HPDE6-E6E7 (cell line): ENCODE results near the gene LIMA1.
A peak's percentile ranks its signal among the peaks of the same experiment; 100 is the strongest.

Experiments used
- DNase-seq: peaks from one replicate; pipeline ENCODE4 v3.0.0; 2011; ENCODE audit warnings: missing footprints; ENCODE audit errors: extremely low spot score

LIMA1 gene

DNA sequence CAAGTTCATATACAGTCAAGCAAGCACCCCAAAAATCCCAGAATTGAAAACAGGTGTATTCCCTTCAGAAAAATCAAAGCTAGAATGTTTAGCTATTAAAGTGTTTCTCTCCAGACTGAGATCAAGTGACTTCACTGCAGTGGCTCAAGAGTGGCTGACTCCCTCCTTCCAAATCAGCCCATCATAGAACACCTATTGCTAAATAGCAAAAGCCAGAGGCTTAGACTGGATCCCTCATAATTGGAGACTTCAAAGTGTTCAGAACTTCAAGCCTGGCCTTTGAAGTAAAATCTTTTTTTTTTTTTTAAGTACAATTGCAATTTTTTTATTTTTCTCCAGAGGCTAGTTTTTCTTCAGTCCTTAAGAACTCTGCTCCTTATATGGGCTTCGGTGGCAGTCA lies 66.1 kb downstream of the LIMA1 start:
- no peak for DNase-seq

DNA sequence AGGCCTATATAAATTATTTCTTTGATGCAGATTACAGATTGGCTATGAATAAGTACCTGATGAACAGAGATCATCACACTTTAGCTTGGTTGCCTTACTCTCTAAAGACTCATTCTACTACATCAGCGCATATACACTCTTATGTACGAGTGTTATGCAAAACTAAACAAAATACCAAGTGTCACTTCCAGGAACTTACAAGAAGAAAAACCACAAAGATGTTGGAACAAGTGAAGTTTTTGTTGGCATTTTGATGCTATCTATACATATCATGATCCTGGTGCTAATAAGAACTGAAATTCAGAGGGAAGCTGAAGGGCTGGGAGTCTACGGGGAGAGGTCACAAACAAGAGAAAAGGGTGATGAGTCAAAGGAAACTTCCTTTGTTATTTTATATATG lies 68.3 kb downstream of the LIMA1 start:
- no peak for DNase-seq

DNA sequence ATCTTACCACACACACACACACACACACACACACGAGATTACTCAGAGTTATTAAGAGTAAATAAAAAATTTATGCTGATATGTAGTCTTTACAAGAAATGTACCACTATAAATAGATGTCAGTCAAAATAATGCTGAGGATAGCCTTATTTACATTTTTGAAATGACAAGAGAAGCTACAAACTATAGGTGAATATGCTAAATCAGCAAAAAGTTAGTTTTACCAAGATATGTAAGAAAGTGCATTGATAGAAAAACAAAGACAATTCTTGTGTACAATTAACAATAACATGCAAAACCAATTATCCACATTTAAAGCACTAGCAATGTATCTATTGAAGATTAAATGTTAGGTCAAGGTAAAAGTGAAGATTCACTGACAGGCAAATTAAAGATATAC lies 69.3 kb downstream of the LIMA1 start:
- no peak for DNase-seq

DNA sequence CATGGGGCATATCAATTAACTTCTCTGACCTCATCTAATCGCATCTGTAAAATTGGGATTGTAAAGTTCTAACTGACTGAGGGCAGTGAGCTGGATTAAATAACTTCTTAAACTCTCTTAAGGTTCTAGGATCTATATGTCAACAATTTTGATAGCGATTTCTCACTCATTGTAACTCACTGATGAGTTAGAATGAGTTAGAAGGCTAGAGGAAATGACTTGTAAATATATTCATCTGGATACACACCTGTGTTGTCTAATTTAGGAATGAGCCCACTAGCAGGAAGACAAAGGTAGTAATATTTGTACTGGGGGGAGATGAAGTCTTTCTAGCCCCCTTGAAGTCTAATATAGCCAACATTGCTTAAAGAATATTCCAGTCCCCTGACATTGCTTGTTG lies 69.9 kb downstream of the LIMA1 start:
- no peak for DNase-seq

DNA sequence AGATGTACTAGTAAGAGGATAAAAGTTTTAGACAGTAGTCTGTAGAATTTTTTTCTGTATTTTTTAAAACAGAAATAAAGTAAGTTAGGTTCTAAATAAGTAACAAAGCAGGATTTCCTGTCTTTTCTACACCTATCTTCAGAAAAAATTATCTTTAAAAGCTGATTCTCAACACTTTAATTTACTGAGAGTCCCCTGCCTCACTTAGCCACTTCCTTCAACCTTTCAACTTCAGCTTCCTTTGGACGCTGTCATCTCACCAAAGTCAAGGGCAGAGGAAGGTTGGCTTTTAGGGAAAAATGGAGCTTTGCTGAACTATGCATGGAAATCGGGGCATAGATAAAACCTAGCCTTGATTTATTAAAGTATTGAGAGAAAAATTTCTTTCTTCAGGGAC lies 71.3 kb downstream of the LIMA1 start:
- DNase-seq, result no peak

DNA sequence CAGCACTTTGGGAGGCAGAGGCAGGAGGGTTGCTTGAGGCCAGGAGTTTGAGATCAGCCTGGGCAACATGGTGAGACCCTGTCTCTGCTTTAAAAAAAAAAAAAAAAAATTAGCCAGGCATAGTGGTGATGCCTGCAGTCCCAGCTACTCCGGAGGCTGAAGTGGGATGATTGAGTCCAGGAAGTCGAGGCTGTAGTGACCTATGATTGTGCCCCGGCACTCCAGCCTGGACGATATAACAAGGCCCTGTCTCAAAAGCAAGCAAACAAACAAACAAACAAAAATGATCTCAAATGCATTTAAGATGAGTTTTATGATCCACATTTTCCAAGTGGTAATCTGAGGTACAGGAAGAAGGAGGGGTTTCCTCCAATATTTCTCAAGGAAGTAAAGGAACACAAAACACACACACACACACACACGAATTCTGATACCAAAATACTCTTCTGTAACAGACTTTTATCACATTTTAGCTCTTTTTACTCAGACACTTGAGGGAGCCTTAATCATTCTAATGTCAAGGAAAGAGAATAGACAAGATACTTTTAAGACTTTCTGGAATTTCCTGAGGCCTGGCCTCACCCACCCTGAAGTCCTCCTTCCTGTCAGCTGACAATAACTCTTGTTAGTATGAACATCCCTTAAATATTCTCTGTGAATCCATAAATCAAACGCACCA lies 71.8 kb downstream of the LIMA1 start:
- DNase-seq, result no peak

DNA sequence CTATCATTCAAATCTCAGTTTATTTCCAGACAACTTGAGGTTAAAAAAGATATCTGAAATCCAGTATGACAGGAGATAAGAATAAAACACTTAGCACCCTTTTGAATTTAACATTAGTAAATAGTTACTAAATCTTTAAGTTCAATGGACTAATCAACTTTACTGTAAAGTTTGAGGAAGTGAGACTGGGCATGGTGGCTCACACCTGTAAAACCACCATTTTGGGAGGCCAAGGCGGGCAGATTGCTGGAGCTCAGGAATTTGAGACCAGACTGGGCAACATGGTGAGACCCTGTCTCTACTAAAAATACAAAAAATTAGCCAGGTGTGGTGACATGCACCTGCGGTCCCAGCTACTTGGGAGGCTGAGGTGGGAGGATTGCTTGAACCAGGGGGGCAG lies 75.9 kb downstream of the LIMA1 start:
- DNase-seq, result no peak

DNA sequence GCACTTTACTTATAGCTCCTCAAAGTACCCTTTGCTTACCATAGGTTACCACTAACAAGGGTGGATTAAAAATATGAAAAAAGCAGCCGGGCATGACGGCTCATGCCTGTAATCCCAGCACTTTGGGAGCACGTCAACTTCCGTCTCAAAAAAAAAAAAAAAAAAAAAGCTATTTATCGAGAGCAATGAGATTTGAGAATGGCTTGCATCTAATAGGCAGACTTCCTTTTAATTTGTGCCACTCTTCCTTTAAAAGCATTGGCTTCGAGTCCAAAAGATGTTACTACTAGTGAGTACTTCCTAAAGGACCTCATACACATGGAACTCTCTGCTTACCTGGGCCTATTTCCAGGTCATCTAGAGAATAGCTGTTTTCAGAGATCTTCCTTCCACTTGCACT lies 77.7 kb downstream of the LIMA1 start:
- DNase-seq, result no peak

DNA sequence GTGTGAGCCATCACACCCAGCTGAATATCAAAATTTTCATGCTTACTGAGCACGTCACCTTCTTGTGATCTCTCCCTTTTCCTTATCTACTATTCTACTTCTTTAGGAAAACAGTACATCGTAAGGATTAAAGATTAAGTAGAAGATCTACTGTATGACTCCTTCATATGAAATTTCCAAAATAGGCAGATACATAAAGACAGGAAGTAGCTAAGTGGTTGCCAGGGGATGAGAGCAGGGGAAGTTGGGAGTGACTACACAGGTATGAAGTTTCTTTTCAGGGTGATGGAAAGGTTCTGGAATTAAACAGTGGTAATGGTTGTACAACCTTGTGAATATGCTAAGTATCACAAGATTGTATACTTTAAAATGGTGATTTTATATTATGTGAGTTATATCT lies 79.6 kb downstream of the LIMA1 start:
- no peak for DNase-seq

DNA sequence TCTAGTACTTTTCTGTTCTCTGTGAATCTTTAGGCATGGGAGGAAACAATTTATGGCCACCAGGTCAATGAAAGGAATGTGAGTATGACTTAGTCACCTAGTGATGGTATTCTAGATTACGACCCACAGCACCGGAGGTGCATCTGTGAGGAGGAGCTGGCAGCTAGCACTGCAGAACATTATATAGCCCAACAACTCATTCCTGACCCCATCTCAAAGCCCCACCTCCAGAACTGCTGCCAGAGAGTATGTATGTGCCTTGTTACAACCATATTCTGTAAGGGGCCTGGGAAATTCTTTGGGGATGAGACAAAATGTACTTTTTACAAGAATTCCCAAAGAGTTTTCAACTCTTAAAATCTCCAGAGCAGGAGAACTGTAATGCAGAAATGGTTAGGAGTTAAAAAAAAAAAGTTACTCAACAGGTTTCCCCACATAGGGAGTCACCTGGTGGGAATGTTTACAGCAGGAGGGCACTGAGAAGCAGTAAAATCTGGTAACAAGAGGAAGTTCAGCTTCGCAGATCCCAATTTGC lies 81.3 kb downstream of the LIMA1 start:
- peak; percentile 67 for DNase-seq

DNA sequence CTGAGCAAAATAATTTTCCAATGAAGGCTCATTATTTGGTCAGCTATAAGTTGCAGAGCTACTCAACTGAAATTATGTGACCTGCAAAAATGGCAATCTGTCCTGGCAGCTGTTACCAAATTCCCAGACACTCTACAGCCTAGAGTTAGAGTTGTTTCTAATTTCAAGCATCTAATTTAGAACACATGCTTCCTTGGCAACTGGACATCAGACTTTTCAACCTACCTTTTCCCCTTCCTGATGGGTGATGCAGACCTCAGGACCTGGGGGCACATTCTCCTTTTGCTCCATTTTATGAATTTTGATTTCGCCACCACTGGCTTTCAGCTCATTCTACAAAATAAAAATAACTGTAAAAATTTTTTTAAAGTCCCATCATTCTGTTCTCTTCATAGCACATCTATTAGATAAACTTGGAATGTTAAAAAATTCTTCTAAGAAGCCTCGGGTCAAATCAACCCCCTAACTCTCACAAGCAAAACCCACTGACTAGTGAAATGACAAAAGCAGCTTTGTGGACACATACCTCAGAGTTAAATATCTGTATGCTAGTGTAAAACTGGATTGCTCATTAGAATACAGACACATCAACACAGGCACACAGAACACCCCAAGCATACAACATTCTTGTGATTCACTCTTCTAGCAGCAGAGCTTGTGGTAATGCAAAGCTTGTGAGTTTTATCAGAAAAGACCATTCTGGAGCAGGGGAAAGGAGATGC lies 82.6 kb downstream of the LIMA1 start:
- no peak for DNase-seq

DNA sequence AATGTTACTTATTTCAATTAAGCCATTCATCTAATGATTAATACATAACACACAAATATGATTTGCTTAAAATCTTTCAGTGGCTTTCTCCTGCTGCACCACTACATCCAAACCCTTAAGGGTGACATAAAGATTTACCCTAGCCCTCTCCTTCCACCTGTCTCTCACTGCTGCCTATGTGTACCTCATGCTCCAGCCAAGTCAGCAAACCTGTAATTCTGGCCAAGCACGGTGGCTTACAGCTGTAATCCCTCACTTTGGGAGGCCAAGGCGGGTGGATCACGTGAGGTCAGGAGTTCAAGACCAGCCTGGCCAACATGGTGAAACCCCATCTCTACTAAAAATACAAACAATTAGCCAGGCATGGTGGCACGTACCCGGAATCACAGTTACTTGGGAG lies 84.5 kb downstream of the LIMA1 start:
- no peak for DNase-seq

DNA sequence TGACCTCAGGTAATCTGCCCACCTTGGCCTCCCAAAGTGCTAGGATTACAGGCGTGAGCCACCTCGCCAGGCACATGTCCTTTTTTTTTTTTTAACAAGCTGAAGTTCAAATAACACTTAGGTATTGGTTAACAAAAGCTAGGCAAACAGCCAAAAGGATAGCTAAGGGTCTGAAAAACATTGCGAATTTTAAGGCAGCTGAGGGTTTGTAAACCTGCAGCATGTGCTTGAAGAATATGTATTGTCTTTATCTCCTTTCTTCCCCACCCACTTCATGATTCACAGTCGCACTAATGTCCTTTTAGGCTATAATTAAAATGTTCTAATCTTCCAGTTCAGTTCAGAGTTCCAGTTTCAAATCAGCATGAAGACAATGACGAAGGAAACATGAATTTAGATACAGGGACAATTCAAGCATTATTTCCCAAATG lies 86.0 kb downstream of the LIMA1 start:
- DNase-seq, result no peak

DNA sequence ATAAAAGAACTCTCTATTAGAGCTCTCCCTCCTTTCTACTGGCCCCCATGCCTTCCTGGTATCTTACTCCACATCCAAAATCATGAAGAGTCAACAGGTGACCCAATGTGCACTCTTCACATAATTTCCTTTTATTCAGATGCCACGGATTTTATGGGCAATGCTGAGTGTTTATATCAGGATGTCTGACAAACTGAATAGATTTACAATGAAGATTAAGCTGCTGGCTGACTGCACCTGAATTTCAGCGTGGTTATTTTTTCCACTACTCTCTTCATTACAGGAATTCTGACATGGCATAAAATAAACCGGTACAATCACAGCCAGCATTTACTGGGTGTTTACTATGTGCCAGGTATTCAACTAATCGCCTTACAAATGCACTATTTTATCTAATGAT lies 86.8 kb downstream of the LIMA1 start:
- no peak for DNase-seq

DNA sequence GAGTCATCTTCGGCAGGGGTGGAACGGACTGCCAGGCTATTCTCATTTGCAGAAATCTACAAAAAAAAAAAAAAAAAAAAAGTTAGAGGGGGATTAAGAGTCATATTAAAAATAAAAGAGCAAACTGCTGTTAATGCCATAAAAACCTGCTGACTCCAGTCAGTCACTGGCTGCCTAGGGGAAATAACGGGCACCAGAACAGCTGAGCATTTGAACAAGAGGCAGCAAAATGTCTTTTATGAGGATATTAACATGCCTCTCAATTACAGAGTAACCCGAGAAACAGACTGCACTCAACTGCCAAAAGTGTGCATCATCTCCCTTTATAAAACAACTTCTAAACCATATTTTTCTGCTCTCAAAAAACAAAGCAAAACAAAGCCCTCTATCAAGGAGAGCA lies 87.5 kb downstream of the LIMA1 start:
- no peak for DNase-seq

DNA sequence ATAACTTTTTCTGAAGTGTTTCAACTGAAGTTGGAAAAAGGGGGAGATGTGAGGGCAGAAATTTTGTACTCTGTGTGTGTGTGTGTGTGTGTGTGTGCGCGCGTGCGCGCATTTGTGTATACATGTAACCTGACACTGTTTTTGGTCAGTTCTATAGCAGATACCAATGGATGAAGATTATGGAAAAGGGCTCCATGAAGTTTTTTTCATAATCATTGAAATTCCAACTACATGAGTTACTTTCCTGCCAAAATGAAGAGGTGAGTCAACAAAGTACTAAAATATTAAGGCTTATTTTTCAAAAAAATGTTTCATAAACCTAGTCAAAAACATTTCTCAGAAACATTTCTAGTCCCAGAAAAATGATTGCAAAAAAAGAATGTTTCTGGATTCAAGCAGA lies 90.4 kb downstream of the LIMA1 start:
- DNase-seq, result no peak

DNA sequence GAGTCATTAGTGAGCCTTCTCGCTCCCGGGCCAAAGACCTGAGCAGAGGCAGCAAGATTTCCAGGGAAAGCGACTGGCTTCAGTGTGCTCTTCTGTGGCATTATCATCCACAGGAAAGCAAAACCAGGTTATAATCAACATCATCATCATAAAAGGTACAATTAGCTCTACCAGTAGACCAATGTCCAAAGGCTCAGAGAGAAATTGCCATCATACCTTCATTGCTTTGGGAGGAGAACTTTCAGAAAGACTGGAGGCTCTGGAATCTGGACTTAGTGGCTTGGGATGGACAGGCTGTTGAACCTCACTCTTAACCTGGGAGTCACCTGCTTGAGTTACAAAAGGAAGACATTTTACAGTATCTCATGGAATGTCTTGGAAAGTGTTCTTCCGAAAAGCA lies 91.1 kb downstream of the LIMA1 start:
- DNase-seq, result no peak

DNA sequence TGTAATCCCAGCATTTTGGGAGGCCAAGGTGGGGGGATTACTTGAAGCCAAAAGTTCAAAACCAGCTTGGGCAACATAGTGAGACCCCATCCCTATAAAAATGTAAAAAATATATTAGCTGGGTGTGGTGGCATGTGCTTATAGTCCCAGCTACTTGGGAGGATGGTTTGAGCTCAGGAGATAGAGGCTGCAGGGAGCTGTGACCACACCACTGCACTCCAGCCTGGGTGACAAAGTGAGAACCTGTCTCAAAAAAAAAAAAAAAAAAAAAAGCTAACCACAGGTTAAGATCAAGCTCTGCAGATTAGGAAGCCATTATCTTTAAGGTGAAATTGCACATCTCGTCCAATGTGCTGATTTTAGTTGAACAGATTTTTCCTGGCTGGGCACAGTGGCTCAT lies 92.5 kb downstream of the LIMA1 start:
- no peak for DNase-seq

DNA sequence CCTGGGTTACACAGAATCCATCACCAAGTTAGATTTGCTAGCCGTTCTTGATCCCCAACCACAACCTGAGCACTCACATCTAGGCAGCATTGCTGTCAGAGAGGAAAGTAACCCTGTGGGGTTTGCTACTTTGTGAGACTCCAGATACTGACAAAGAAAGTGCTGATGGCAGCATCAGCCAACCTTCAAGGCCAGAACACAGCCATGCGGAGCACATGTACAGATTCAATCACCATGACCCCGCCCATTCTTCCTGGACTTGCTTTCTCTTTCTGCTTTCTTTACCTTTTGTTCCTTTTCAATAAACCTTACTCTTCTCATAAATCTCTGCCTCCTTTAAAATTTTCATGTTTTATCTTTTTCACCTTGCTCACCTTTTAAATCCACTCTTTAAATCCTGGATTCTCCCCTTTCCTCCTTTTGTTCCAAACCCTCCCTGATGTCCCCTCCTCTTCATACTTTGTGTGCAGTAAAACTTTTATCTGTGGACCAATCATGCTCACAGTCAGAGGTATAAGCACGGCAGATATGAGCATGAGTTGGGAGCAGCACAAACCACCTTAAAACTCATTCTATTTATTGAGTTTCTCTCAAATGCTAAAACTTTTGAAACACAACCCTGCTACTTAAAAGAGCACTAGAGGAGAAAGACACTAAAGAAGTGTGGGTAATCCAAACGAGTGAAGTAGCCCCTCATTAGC lies 94.3 kb downstream of the LIMA1 start:
- no peak for DNase-seq

DNA sequence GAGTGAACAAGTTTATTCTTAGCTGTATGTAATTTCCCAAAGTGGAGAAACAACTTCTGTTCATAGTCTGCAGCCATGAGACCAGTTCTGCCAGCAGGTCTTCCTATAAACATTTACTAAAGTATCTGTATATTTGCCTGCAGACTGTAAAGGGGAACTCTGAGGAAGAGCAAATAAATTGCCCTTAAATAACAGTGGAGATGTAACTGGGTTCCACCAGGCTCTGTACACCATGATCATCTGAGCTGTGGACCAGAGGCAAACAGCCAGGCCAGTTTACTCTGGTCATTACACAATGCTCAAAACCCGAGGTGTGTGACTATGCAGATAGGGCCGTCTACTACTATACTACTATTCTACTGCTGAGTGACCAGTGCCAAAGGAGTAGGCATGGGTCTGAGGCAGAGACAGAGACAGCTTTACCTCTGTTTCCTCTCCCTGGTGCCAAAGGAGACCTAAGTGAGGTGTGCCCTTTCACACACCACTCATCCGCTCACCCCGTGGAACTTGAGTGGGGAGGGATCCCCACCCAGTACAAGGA lies 95.0 kb downstream of the LIMA1 start:
- no peak for DNase-seq

DNA sequence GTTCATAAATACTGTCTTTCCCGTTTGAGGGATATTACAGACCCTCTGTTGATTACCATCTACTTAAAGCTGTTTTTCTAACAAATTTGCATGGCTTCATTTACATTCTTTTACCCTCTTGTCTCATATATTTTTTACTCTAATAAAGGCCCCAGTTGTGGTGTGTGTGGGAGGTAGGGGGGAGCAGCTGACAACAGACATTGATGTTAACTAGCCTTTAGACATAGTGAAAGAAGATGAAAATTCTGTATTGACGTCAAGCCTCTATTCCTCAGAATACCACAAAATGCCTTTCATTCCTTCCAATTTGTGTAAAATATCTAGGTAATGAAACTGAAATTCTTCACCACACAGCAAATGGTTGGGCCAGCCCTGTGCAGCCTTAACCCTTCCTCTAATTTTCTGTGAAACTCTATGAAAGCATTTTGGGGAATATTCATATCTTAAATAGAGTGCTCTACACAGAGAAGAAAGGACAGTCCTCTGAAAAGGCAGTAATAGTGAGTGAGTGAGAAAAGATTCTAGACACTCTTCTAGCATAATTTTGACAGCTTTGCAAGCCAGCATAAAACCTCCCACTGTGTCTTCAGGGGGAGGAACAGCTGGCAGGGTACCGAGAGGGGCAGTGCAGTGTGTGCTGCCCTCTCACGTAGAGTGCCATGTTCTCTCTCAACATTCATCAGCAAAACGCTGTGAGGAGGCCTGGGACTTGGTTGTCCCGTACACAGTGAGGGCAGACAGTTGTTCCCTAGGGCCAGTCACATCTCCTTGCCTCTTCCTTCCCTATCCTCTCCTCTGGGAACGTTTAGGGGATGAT lies 96.0 kb downstream of the LIMA1 start:
- DNase-seq, result no peak

DNA sequence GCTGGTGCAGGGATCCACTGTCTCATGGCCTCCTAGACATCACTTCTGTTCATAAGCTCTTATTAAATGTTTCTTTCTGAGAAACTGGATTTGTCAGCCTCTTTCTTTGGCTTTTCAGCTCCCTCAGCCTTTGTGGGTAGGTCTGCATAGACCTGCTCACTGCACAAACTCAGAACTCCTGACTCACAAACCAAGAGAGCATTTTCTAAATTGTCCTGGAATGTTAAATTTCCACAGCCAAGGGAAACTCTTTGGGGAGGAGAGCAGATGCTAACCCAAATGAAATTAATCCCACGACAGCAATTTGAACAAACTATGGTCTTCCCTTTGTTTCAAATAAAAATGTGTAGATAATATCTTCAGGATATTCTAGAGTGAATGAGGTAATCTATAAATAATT lies 96.6 kb downstream of the LIMA1 start:
- no peak for DNase-seq
